Umbilical cord (tissue), 2 donors: ENCODE results near the gene NANOS3. TPM values are rescaled to one million over a fixed set of nuclear protein-coding genes. Genes with fewer than 3 reads are reported as not detected.

ENCODE experiments used
- DNase-seq: peaks from one replicate; pipeline ENCODE4 v3.0.0-alpha.2; 2015; ENCODE audit warnings: low spot score
- total RNA-seq: library from RNA; depleted of rRNA; stranded (reverse); fragments of >200 nt; gene quantifications from one replicate; pipeline ENCODE4 v1.2.3, GENCODE V29; 2014; ENCODE audit warnings: low replicate concordance; ENCODE audit not compliant: insufficient read depth

NANOS3 gene
- total RNA-seq, 1 donor from 2014 or later, result not detected

DNA sequence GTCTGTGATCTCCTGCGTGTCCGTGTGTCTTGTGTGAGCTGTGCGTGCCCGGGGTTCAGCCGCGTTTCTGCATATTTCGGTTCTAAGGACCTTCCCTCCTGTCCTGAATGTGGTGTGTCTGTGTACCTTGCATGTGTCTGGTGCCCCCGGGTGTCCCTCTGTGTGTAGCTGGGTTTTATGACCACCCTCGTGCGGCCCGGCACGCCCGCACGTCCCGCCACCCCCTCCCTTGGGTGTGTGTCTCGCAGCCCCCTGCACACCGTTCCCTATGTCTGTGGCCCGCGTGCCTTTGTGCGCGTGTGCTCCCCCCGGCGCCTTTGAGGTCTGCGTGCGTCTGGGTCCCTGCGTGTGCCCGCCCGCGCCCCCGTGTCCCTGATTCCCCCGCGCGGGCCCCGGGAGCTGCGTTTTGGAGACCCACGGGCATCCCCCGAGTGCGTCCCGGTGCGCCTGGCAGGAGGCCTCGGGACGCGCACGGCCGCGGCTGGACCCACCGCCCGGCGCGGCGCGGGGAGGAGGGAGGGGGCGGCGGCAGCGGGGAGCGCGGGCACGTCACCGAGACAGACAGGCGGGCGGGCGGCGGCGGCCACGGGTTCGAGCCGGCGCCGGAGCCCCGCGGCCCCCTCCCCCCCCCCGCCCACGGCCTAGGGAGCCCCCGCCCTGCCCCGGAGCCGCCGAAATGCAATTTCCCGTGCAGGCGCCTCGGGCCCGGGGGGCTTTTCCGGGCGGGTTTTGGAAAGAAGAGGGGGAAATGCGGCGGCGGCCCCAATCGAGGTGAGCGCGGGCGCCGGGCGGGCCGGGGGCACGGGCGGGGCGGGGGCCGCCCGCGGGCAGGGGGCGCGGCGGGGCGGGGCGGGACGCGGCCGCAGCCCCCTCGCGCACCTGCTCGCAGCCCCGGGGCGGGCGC is 12.0 kb upstream of the NANOS3 start:
- no peak for DNase-seq

DNA sequence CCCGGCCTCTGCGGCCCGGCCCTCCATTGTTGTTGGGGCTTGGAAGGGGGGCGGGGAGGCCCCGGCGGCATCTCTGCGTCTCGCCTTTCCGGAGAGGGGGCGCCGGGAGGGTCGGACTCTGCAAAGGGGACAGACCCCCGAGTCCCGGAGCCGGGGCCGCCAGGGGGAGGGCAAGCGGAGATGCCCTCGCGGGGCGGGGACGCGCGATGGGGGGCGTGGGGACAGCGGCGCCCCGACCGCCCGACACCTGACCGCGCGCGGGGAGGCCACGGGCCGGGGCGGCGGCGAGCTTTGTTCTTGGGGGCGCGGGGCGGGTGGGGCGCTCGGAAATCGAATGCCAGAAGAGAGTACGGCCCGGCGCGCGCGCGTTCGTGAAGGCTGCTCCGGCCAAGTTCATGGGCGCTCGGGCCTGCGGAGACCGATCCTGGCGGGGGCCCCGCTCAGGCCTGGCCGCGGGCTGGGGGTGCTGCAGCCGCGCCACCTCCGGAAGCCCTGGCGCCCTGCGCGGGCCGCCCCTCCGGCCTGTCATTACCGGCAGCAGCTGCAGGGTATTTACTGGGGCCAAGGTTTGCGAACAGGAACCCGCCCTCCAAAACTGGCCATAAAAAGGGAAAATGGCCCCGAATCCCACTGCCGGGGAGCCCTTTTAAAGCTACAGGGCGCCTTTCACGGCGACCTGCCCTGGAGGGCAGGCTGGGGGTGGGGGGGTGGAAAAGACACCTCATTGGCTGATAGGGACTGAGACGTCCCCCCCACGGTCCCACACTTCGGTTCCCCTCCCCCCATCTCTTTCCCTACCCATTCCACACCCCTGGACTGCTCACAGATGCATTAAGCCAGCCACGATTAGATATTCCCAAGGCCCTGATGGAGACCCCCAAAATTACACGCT is 11.1 kb upstream of the NANOS3 start:
- DNase-seq, result no peak

- no peak for DNase-seq
Measured at GRCh38 chr19:13866463-13867046, 10.4 kb upstream of the NANOS3 start.

- DNase-seq, result no peak
Measured at GRCh38 chr19:13868663-13869062, 8.3 kb upstream of the NANOS3 start.

- no peak for DNase-seq
Measured at GRCh38 chr19:13869281-13869680, 7.7 kb upstream of the NANOS3 start.

- DNase-seq, result no peak
Measured at GRCh38 chr19:13870873-13871272, 6.1 kb upstream of the NANOS3 start.

- DNase-seq, result no peak
Measured at GRCh38 chr19:13872339-13872694, 4.6 kb upstream of the NANOS3 start.

- no peak for DNase-seq
Measured at GRCh38 chr19:13872695-13873389, 4.1 kb upstream of the NANOS3 start.

DNA sequence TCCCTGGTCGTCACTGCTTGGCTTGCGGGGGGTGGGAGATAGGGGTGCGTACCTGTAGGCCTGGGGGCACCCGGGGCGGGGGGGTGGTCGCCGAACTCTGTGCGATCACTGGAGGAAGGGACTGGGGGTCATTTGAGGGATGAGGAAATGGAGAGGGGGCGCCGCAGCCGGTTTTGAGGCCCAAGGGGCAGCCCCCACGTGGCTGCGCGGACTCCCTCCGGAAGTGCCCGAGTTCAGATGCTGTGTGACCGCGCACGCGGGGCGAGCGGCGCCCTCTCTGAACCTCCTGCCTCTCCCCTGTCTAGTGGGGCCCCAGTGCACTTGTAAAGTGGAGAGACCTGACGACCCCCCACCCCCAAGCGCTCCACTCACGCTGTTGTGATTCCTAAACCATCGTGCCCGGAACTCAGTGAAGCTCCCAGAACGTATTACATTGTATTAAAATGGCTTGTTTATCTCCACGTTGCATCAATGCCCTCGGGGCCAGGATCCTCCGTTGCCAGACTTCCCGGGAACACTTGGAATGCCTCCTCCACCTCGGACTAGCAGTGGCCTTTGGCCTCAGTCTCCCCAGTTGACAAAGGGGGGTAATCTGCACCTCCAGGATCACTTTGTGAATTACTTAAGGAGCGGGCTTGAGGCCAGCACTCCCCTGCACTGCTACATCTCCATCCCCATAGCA is 3.0 kb upstream of the NANOS3 start:
- no peak for DNase-seq

DNA sequence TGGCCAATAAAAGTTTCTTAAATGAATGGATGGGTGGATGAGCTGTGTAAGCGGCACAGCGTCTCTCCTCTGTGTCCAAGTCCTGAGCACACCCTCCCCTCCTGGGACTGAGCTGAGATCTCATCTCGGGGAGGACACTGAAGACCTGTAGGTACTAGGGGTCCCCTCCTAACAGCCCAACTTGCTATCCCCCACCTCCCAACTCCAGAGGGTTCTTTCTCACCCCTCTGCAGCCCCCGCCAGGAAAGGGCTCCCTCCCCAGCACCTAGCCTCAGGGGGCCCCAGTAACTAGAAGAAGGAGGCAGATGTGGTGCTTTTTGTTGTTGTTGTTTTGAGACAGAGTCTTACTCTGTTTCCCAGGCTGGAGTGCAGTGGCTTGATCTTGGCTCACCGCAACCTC is 1.1 kb upstream of the NANOS3 start:
- no peak for DNase-seq

DNA sequence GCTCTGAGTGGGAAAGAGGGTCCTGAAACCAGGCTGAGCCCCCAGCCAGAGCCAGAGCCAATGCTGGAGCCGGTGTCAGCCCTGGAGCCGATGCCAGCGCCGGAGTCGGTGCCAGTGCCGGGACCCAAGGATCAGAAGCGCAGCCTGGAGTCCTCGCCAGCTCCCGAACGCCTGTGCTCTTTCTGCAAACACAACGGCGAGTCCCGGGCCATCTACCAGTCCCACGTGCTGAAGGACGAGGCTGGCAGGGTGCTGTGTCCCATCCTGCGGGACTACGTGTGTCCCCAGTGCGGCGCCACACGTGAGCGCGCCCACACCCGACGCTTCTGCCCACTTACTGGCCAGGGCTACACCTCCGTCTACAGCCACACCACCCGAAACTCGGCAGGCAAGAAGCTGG is 369 bp downstream of the NANOS3 start:
- DNase-seq, result no peak

- DNase-seq, result peak; percentile 96
Measured at GRCh38 chr19:13880059-13881043, 3.4 kb downstream of the NANOS3 start.

DNA sequence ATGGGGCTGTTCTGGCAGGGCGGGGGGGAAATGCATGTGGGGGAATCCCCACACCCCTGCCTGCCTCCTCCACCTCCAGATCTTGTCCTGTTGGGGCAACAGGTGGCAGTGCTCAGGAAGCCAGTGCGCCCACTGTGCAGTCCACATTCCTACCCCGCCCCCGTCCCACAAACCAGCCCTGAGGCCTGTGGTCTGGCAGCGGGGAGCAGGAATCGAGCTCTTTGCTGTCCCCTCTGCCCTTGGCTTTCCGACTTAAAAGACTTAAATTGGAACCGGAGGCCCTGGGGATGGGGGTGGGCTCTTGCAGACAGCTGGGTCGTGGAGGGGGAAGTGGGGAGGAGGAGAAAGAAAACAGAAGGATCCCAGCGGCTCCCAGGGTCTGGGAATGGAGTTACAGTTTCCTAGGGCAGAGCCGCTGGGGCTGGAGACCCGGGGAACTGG is 4.3 kb downstream of the NANOS3 start:
- DNase-seq, result no peak

- no peak for DNase-seq
Measured at GRCh38 chr19:13881692-13882418, 4.9 kb downstream of the NANOS3 start.

DNA sequence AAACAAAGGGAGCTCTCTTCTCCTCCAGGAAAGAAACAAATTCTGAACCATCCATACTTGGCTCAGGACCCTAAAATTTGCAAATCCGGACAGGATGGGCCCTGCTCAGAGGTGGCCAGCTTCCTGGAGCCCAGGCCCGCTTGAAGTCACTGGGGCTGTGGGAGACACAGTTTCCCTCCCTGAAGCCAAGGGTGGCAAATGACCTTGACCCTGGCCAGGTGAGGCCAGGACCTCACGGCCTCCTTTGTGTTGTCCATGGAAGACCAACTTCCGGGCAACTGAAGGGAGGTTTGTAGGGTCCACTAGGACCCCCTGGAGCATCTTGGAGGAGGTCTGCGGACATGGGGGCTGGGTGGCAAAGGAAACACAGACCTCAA is 5.5 kb downstream of the NANOS3 start:
- DNase-seq, result no peak

GRCh38 chr19:13882836-13883235 is 5.9 kb downstream of the NANOS3 start:
- no peak for DNase-seq

GRCh38 chr19:13883516-13884064 is 6.7 kb downstream of the NANOS3 start:
- no peak for DNase-seq

GRCh38 chr19:13884726-13885591 is 8.0 kb downstream of the NANOS3 start:
- DNase-seq, result no peak
